ENCODE results near the gene CTNS. TPM values are rescaled to one million over a fixed set of nuclear protein-coding genes. Genes with fewer than 3 reads are reported as not detected.

CTNS gene
- total RNA-seq, 1 experiment from 2014 or later = 7.9 TPM

DNA sequence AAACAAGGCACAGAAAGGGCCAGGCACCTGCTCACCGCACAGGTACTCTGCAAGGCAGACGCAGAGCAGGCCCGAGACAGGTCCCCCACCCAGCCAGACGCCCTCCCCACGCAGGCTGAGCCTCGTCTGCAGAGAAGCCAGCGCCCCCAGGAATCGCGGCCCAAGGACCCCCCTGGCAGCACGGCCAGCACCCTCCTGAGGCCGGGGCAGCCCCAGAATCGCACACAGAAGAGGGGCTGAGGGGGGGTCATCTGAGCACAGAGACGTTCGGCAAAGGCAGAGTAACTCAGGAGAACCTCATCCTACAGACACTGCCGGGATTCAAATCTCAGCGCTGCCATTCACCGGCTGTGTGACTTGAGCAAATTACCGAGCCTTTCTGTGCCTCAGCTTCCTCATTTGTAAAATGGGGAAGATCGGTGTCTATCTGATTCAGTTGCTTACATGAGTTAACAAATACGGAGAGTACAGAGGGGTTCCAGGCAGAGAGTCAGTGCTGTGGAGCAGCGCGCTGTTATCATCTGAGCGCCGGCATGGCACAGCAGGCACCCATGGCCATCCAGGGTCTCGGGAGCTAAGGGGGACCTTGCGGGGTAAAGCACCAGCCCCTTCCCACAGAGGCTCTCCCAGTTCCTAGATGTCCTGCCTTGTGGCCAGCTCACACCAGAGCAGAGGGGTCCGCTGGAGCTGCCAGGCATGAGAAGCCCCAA, 42.4 kb downstream of the CTNS start:
- Histone ChIP-seq H3K4me3 (replicated peaks in 1 of 2; ENCODE audit: low read depth in 1 of 2, low read length in 2 of 2) (no peak overlapping the region), H3K4me2 (ENCODE audit: low read length) (no peak overlapping the region), H3K9me3 (ENCODE audit: control insufficient read depth in 1 of 2, insufficient read depth in 1 of 2, low read depth in 1 of 2, low read length in 2 of 2) (no peaks in the 10 kb centered on the region), H3K79me2 (ENCODE audit: insufficient read depth, low read length) (no peaks in the 10 kb centered on the region), H3K9ac (ENCODE audit: low read length) (no peak overlapping the region), H3K9me2 (ENCODE audit: insufficient read depth) (no peaks in the 10 kb centered on the region), H3K36me3 (ENCODE audit: control insufficient read depth in 1 of 2, insufficient read depth in 2 of 2, low read length in 2 of 2) (no peaks in the 10 kb centered on the region), H3K27ac (ENCODE audit: low read depth, low read length) (no peak overlapping the region), H3K27me3 (ENCODE audit: insufficient read depth, low read length) (no peaks in the 10 kb centered on the region), H3K4me1 (ENCODE audit: control insufficient read depth in 1 of 2, insufficient read depth in 2 of 2, low read length in 2 of 2) (peaks cover 0 to 10% of the 10 kb centered on the region in 2 experiments; a peak in 3 of 4 replicates), H4K20me1 (ENCODE audit: insufficient read depth) (no peaks in the 10 kb centered on the region), H2AFZ (ENCODE audit: low read depth, low read length, poor library complexity, severe bottlenecking) (no peak overlapping the region)
- POLR2A ChIA-PET = no interaction called here
- RAD21 ChIA-PET (ENCODE audit: low non-redundant PET in 1 of 2, low total read pairs in 2 of 2, uncharacterized antibody in 2 of 2, unreplicated experiment in 2 of 2) = no interaction called here
- no peak for DNase-seq (ENCODE audit: low read depth, low spot score)
- no TSS peak for BruUV-seq (replicated peaks)
- intact Hi-C loops (cut with micrococcal nuclease) = no loop called here
- ATAC-seq = no peak
- no peak for TF ChIP-seq JUND (IDR thresholded peaks at IDR 0.05)
- no peak for TF ChIP-seq ELF1 (IDR thresholded peaks at IDR 0.05; ENCODE audit: borderline replicate concordance, low read depth)
- no peak for TF ChIP-seq RAD21 (IDR thresholded peaks at IDR 0.05; ENCODE audit: low read depth)
- no peak for TF ChIP-seq TCF7L2 (IDR thresholded peaks at IDR 0.05; ENCODE audit: borderline replicate concordance, extremely low read depth, insufficient read depth, insufficient read length)
- TF ChIP-seq POLR2AphosphoS5 (IDR thresholded peaks at IDR 0.05; ENCODE audit: low read depth, low read length) = no peak
- TF ChIP-seq, protein P1, sequence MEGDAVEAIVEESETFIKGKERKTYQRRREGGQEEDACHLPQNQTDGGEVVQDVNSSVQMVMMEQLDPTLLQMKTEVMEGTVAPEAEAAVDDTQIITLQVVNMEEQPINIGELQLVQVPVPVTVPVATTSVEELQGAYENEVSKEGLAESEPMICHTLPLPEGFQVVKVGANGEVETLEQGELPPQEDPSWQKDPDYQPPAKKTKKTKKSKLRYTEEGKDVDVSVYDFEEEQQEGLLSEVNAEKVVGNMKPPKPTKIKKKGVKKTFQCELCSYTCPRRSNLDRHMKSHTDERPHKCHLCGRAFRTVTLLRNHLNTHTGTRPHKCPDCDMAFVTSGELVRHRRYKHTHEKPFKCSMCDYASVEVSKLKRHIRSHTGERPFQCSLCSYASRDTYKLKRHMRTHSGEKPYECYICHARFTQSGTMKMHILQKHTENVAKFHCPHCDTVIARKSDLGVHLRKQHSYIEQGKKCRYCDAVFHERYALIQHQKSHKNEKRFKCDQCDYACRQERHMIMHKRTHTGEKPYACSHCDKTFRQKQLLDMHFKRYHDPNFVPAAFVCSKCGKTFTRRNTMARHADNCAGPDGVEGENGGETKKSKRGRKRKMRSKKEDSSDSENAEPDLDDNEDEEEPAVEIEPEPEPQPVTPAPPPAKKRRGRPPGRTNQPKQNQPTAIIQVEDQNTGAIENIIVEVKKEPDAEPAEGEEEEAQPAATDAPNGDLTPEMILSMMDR (IDR thresholded peaks at IDR 0.05 in 2 of 3, conservative IDR thresholded peaks at IDR 0.05 in 1 of 3; ENCODE audit: borderline replicate concordance in 1 of 3, insufficient read depth in 1 of 3, low read depth in 2 of 3, low read length in 2 of 3) = no peak
- TF ChIP-seq, protein P2, sequence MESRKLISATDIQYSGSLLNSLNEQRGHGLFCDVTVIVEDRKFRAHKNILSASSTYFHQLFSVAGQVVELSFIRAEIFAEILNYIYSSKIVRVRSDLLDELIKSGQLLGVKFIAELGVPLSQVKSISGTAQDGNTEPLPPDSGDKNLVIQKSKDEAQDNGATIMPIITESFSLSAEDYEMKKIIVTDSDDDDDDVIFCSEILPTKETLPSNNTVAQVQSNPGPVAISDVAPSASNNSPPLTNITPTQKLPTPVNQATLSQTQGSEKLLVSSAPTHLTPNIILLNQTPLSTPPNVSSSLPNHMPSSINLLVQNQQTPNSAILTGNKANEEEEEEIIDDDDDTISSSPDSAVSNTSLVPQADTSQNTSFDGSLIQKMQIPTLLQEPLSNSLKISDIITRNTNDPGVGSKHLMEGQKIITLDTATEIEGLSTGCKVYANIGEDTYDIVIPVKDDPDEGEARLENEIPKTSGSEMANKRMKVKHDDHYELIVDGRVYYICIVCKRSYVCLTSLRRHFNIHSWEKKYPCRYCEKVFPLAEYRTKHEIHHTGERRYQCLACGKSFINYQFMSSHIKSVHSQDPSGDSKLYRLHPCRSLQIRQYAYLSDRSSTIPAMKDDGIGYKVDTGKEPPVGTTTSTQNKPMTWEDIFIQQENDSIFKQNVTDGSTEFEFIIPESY (IDR thresholded peaks at IDR 0.05; ENCODE audit: extremely low read depth, insufficient replicate concordance, low read length) = no peak
- no peak for TF ChIP-seq ZNF274 (IDR thresholded peaks at IDR 0.05; ENCODE audit: low read depth, low read length)
- no peak for TF ChIP-seq POLR2A (IDR thresholded peaks at IDR 0.05; ENCODE audit: borderline replicate concordance, extremely low read depth, insufficient read depth, insufficient read length)
- TF ChIP-seq YY1 (IDR thresholded peaks at IDR 0.05; ENCODE audit: extremely low read depth, insufficient replicate concordance, low read depth, low read length) = no peak
- no peak for TF ChIP-seq EGR1 (IDR thresholded peaks at IDR 0.05; ENCODE audit: low read depth)
- no peak for TF ChIP-seq ZFX (IDR thresholded peaks at IDR 0.05)
- no peak for TF ChIP-seq SIN3A (IDR thresholded peaks at IDR 0.05; ENCODE audit: low read depth)
- TF ChIP-seq, protein P3, sequence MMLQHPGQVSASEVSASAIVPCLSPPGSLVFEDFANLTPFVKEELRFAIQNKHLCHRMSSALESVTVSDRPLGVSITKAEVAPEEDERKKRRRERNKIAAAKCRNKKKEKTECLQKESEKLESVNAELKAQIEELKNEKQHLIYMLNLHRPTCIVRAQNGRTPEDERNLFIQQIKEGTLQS (IDR thresholded peaks at IDR 0.05) = no peak
- TF ChIP-seq CEBPB (IDR thresholded peaks at IDR 0.05; ENCODE audit: low read depth) = no peak
- no peak for TF ChIP-seq FOSL1 (IDR thresholded peaks at IDR 0.05; ENCODE audit: low read depth)
- TF ChIP-seq CBX3 (IDR thresholded peaks at IDR 0.05; ENCODE audit: low read depth) = no peak
- no peak for TF ChIP-seq EZH2 (IDR thresholded peaks at IDR 0.05)
- TF ChIP-seq, protein P4, sequence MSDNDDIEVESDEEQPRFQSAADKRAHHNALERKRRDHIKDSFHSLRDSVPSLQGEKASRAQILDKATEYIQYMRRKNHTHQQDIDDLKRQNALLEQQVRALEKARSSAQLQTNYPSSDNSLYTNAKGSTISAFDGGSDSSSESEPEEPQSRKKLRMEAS (IDR thresholded peaks at IDR 0.05) = no peak
- no peak for TF ChIP-seq SRF (IDR thresholded peaks at IDR 0.05; ENCODE audit: low read depth)
- CTCF ChIA-PET = interaction anchor here (1.6 kb wide), 1 partner anchor 13 kb away, joined by 3 read pairs; no protein-coding TSS in a partner anchor

All from HCT116 (cell line).